OCI-M1 (cell line): Measurements from ENCODE around the gene NRG2.

ENCODE experiments used
- DNase-seq: peaks from one replicate; lab custom pipeline; 2025; lab: John Stamatoyannopoulos, UW

The NRG2 gene

GRCh38 chr5:139837711-139838380, 205.3 kb downstream of the NRG2 start:
- DNase-seq = no peak

GRCh38 chr5:139836469-139837208, 206.5 kb downstream of the NRG2 start:
- no peak for DNase-seq

- DNase-seq = no peak
Measured at GRCh38 chr5:139835656-139836055, 207.4 kb downstream of the NRG2 start.

GRCh38 chr5:139833525-139833924, 209.6 kb downstream of the NRG2 start:
- DNase-seq = no peak

- DNase-seq = no peak
Measured at GRCh38 chr5:139831624-139832023, 211.5 kb downstream of the NRG2 start.

- DNase-seq = no peak
Measured at GRCh38 chr5:139829471-139829870, 213.6 kb downstream of the NRG2 start.

- no peak for DNase-seq
Measured at GRCh38 chr5:139828207-139828895, 214.7 kb downstream of the NRG2 start.

- DNase-seq = no peak
Measured at GRCh38 chr5:139825690-139826089, 217.4 kb downstream of the NRG2 start.

GRCh38 chr5:139823757-139824355, 219.2 kb downstream of the NRG2 start:
- DNase-seq = no peak

- no peak for DNase-seq
Measured at GRCh38 chr5:139822553-139823425, 220.3 kb downstream of the NRG2 start.

- no peak for DNase-seq
Measured at GRCh38 chr5:139821806-139822552, 221.1 kb downstream of the NRG2 start.

GRCh38 chr5:139820606-139821005, 222.5 kb downstream of the NRG2 start:
- no peak for DNase-seq

- no peak for DNase-seq
Measured at GRCh38 chr5:139820130-139820529, 223.0 kb downstream of the NRG2 start.

- DNase-seq = no peak
Measured at GRCh38 chr5:139817970-139818369, 225.1 kb downstream of the NRG2 start.

- DNase-seq = no peak
Measured at GRCh38 chr5:139817362-139817761, 225.7 kb downstream of the NRG2 start.

GRCh38 chr5:139816566-139816965, 226.5 kb downstream of the NRG2 start:
- no peak for DNase-seq

- no peak for DNase-seq
Measured at GRCh38 chr5:139814704-139815280, 228.3 kb downstream of the NRG2 start.

GRCh38 chr5:139814191-139814601, 228.9 kb downstream of the NRG2 start:
- no peak for DNase-seq

- DNase-seq = no peak
Measured at GRCh38 chr5:139812836-139813805, 230.0 kb downstream of the NRG2 start.
